ENCODE measurements around the gene ITGAX. TPM values are rescaled to one million over a fixed set of nuclear protein-coding genes. Genes with fewer than 3 reads are reported as not detected.

ITGAX gene
- total and polyA plus RNA-seq, 10 of the 15 experiments (the other 5 are each of a cell fraction or from before 2014, with no cell fraction given), result 1.6 to 37.9 (median 17.9) TPM

DNA sequence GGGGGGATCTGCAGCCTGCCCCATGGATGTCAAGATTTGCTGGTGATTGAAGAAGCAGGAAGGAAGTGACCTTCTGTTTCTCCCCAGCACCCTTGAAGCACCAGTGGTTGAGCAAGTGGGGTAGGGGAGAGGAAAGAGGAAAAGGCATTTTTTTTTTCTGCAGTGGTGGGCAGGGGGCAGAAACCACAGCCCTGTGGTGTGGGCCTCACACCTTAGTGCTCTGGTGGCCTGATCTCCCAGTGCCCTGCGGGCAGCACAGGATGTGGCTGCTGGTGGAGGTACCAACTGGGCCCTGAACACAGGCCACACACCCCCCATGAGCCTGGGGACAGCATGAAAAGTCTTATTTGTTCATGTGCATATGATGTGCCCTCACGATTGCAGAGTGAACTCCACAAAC lies 45.2 kb downstream of the ITGAX start:
- Histone ChIP-seq H4K20me1 (ENCODE audit: control insufficient read depth, insufficient read depth) (no peaks in the 10 kb centered on the region), H3K9ac (ENCODE audit: control insufficient read depth, insufficient read depth, low read length) (no peak overlapping the region), H3K9me3 (replicated peaks; ENCODE audit: control insufficient read depth, insufficient read depth, low read length) (peaks cover 3% of the 10 kb centered on the region; the same call in 1 of the 3 replicates), H3K36me3 (ENCODE audit: control insufficient read depth in 2 of 2, insufficient read depth in 2 of 2, low read length in 1 of 2) (no peaks in the 10 kb centered on the region), H3K4me2 (ENCODE audit: control insufficient read depth, insufficient read depth) (no peak overlapping the region), H3K27ac (ENCODE audit: control insufficient read depth, insufficient read depth) (no peak overlapping the region), H3K4me1 (ENCODE audit: control insufficient read depth, insufficient read depth, low read length) (no peaks in the 10 kb centered on the region), H3K79me2 (ENCODE audit: control insufficient read depth, insufficient read depth, low read length) (no peaks in the 10 kb centered on the region), H2AFZ (ENCODE audit: control insufficient read depth, low read depth, low read length) (no peak overlapping the region), H3K4me3 (no peak overlapping the region), H3K27me3 (replicated peaks in 1 of 2; ENCODE audit: control insufficient read depth in 2 of 2, insufficient read depth in 2 of 2, low read length in 1 of 2) (no peaks in the 10 kb centered on the region)
- intact Hi-C loops (cut with micrococcal nuclease; ENCODE audit: unreplicated experiment) (no loop called here), in situ Hi-C loops (cut with MboI) (no loop called here)
- ChIA-PET POLR2A (no interaction called here), RAD21 (ENCODE audit: unreplicated experiment) (no interaction called here), SMC1A (ENCODE audit: uncharacterized antibody, unreplicated experiment) (no interaction called here), CTCF (no interaction called here)
- FAIRE-seq (no peak), DNase-seq (ENCODE audit: low read depth, low spot score) (no peak), ATAC-seq (no peak; the same call in 2 of the 3 replicates)
- TF ChIP-seq SUZ12 (IDR thresholded peaks at IDR 0.05; ENCODE audit: unreplicated experiment) (no peak), NFIC (IDR thresholded peaks at IDR 0.05; ENCODE audit: low read depth, low read length) (no peak), SUPT20H (IDR thresholded peaks at IDR 0.05; ENCODE audit: borderline replicate concordance, control insufficient read depth, low read depth, low read length) (no peak), SMC3 (IDR thresholded peaks at IDR 0.05; ENCODE audit: borderline replicate concordance, low read length) (no peak), HDGF (IDR thresholded peaks at IDR 0.05) (no peak)
- TF ChIP-seq, protein P1, sequence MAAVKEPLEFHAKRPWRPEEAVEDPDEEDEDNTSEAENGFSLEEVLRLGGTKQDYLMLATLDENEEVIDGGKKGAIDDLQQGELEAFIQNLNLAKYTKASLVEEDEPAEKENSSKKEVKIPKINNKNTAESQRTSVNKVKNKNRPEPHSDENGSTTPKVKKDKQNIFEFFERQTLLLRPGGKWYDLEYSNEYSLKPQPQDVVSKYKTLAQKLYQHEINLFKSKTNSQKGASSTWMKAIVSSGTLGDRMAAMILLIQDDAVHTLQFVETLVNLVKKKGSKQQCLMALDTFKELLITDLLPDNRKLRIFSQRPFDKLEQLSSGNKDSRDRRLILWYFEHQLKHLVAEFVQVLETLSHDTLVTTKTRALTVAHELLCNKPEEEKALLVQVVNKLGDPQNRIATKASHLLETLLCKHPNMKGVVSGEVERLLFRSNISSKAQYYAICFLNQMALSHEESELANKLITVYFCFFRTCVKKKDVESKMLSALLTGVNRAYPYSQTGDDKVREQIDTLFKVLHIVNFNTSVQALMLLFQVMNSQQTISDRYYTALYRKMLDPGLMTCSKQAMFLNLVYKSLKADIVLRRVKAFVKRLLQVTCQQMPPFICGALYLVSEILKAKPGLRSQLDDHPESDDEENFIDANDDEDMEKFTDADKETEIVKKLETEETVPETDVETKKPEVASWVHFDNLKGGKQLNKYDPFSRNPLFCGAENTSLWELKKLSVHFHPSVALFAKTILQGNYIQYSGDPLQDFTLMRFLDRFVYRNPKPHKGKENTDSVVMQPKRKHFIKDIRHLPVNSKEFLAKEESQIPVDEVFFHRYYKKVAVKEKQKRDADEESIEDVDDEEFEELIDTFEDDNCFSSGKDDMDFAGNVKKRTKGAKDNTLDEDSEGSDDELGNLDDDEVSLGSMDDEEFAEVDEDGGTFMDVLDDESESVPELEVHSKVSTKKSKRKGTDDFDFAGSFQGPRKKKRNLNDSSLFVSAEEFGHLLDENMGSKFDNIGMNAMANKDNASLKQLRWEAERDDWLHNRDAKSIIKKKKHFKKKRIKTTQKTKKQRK (IDR thresholded peaks at IDR 0.05; ENCODE audit: low read depth, low read length), result no peak
- no TSS peak for BruUV-seq (replicated peaks)
- 0% methylated on average over 2 of the region's 2 CpGs for WGBS (ENCODE audit: insufficient coverage, insufficient replicate concordance, low lambda C conversion rate, missing lambda C conversion rate)

Data from GM12878 (cell line).